ENCODE results near the gene MAPK8. TPM values are rescaled to one million over a fixed set of nuclear protein-coding genes. Genes with fewer than 3 reads are reported as not detected.
A peak's percentile ranks its signal among the peaks of the same experiment; 100 is the strongest.

Gene MAPK8
- total and polyA plus RNA-seq, 3 donors from 2014 or later: 91.8 to 114 (median 98.8) TPM

GRCh38 chr10:48384699-48384982, 78.2 kb downstream of the MAPK8 start:
- no peaks in the 10 kb centered on the region for H3K9me3 ChIP-seq
- no peak for DNase-seq
- no peak overlapping the region for H3K27ac ChIP-seq

DNA sequence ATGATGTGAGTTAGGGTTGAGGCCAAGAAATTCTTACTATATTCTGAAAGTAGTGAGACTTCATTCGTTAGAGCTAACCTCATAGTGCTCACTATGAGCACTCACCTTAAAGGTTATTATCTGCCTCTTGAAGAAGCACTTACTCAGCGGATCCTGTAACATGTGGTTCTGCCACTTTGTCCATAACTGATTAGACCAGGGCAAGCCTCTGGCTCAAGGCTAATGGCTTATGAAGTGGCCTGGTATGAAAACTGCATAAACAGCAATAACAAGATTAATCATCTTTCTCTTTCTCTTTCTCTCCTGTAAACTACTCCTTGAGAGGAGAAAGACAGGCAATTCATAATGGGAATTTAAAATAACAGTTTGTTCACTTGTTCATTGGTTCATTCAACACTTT, 82.8 kb downstream of the MAPK8 start:
- Histone ChIP-seq H3K36me3 (ENCODE audit: low read depth, missing control alignments) (no peaks in the 10 kb centered on the region), H3K4me1 (no peaks in the 10 kb centered on the region), H3K27me3 (no peaks in the 10 kb centered on the region), H3K9me3 (no peaks in the 10 kb centered on the region), H3K4me3 (no peak overlapping the region), H3K27ac (no peak overlapping the region)
- DNase-seq: peak; percentile 38
- TF ChIP-seq POLR2A (IDR thresholded peaks at IDR 0.05): no peak
- TF ChIP-seq, protein P1, sequence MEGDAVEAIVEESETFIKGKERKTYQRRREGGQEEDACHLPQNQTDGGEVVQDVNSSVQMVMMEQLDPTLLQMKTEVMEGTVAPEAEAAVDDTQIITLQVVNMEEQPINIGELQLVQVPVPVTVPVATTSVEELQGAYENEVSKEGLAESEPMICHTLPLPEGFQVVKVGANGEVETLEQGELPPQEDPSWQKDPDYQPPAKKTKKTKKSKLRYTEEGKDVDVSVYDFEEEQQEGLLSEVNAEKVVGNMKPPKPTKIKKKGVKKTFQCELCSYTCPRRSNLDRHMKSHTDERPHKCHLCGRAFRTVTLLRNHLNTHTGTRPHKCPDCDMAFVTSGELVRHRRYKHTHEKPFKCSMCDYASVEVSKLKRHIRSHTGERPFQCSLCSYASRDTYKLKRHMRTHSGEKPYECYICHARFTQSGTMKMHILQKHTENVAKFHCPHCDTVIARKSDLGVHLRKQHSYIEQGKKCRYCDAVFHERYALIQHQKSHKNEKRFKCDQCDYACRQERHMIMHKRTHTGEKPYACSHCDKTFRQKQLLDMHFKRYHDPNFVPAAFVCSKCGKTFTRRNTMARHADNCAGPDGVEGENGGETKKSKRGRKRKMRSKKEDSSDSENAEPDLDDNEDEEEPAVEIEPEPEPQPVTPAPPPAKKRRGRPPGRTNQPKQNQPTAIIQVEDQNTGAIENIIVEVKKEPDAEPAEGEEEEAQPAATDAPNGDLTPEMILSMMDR (IDR thresholded peaks at IDR 0.05): no peak
- WGBS, 2 donors: 66% methylated on average over 2 of the region's 2 CpGs
- intact Hi-C loops (cut with DNase I; ENCODE audit: low total_unique reads): no loop called here

More at GRCh38 chr10:48384699-48384982, 78.2 kb downstream of the MAPK8 start:
- Histone ChIP-seq H3K36me3 (ENCODE audit: low read depth, missing control alignments) (no peaks in the 10 kb centered on the region), H3K4me1 (no peaks in the 10 kb centered on the region), H3K4me3 (no peak overlapping the region), H3K27me3 (no peaks in the 10 kb centered on the region)
- intact Hi-C loops (cut with DNase I; ENCODE audit: low total_unique reads): no loop called here
- TF ChIP-seq, protein P1 (IDR thresholded peaks at IDR 0.05): no peak
- no peak for TF ChIP-seq POLR2A (IDR thresholded peaks at IDR 0.05)

DNA sequence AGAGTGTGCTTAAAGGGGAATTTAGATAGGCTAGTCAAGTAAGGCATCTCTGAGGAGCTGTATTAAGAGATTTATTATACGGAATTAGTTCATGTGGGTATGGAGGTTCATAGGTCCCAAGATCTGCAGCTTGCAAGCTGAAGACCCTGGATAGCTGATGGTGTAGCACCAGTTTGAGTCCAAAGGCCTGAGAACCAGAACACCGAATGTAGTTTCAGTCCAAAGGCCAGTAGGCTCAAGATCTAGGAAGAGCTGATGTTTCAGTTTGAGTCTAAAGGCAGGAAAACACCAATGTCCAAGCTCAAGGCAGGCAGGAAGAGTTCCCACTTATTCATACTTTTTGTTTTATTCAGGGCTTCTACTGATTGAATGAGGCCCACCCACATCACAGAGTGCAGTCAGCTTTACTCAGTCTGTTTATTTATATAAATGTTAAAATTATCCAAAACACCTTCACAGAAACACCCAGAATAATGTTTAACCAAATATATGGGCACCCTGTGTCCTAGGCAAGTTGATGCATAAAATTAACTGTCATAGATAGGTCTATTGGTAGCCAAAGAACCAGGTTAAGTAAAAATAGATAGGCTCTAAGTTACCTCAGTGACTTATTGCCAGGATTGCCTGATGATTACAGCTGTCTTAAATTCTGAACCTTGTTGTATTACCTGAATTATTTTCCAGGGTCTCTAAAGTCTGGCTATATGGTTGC, 83.5 kb downstream of the MAPK8 start:
- Histone ChIP-seq H3K27ac (no peak overlapping the region), H3K9me3 (no peaks in the 10 kb centered on the region), H3K36me3 (ENCODE audit: low read depth, missing control alignments) (no peaks in the 10 kb centered on the region), H3K4me1 (no peaks in the 10 kb centered on the region), H3K4me3 (no peak overlapping the region), H3K27me3 (no peaks in the 10 kb centered on the region)
- intact Hi-C loops (cut with DNase I; ENCODE audit: low total_unique reads): no loop called here
- no peak for DNase-seq
- TF ChIP-seq, protein P1 (IDR thresholded peaks at IDR 0.05): no peak
- no peak for TF ChIP-seq POLR2A (IDR thresholded peaks at IDR 0.05)
- WGBS, 2 donors: 89 to 94% methylated on average over 2 of the region's 2 CpGs

DNA sequence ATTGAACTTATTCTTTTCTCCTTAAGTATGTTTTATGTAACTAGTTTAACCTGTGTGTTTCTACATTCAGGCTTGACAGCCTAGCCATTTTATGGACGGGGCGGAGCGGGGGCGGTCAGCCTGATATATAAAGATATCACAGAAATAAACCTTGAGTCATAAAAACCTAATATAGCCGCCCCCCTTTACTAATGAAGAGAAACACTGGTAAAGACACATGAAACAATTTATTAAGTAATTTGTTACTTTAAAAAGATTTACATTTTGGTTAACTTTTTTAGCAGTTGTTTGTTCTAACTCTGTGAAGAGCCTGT, 84.0 kb downstream of the MAPK8 start:
- WGBS, 2 donors: 77 to 83% methylated on average over 5 of the region's 5 CpGs
- intact Hi-C loops (cut with DNase I; ENCODE audit: low total_unique reads): no loop called here

More for the DNA sequence above, 84.0 kb downstream of the MAPK8 start:
- Histone ChIP-seq H3K27ac (no peak overlapping the region), H3K4me3 (no peak overlapping the region), H3K9me3 (no peaks in the 10 kb centered on the region), H3K36me3 (ENCODE audit: low read depth, missing control alignments) (no peaks in the 10 kb centered on the region), H3K27me3 (no peaks in the 10 kb centered on the region), H3K4me1 (no peaks in the 10 kb centered on the region)
- DNase-seq: no peak
- no peak for TF ChIP-seq POLR2A (IDR thresholded peaks at IDR 0.05)
- TF ChIP-seq, protein P1 (IDR thresholded peaks at IDR 0.05): no peak
